ENCODE data around the gene WDFY3. TPM values are rescaled to one million over a fixed set of nuclear protein-coding genes. Genes with fewer than 3 reads are reported as not detected.

The WDFY3 gene
- total RNA-seq, 1 donor from 2014 or later, result 34.2 TPM

- intact Hi-C loops (cut with DNase I), result no loop called here
- ATAC-seq (ENCODE audit: poor library complexity) (no peak), DNase-seq (no peak)
These were observed 50.3 kb downstream of the WDFY3 start for GRCh38 chr4:84916227-84916626.

- no peak for DNase-seq
- ATAC-seq (ENCODE audit: poor library complexity), result peak; percentile 19
- intact Hi-C loops (cut with DNase I), result no loop called here
These were observed 51.1 kb downstream of the WDFY3 start for GRCh38 chr4:84915396-84915780.

- ATAC-seq (ENCODE audit: poor library complexity), result no peak
- intact Hi-C loops (cut with DNase I), result no loop called here
- no peak for DNase-seq
These were observed 51.6 kb downstream of the WDFY3 start for GRCh38 chr4:84914686-84915395.

GRCh38 chr4:84913176-84913575, 53.3 kb downstream of the WDFY3 start:
- intact Hi-C loops (cut with DNase I), result no loop called here
- no peak for DNase-seq

GRCh38 chr4:84912741-84913140, 53.7 kb downstream of the WDFY3 start:
- DNase-seq (no peak), ATAC-seq (ENCODE audit: poor library complexity) (no peak)
- intact Hi-C loops (cut with DNase I), result no loop called here

More at GRCh38 chr4:84913176-84913575, 53.3 kb downstream of the WDFY3 start:
- no peak for ATAC-seq (ENCODE audit: poor library complexity)

GRCh38 chr4:84908876-84909275, 57.6 kb downstream of the WDFY3 start:
- intact Hi-C loops (cut with DNase I), result no loop called here
- DNase-seq, result no peak
- no peak for ATAC-seq (ENCODE audit: poor library complexity)

- intact Hi-C loops (cut with DNase I), result no loop called here
- DNase-seq, result no peak
- peak; percentile 48 for ATAC-seq (ENCODE audit: poor library complexity)
These were observed 59.3 kb downstream of the WDFY3 start for GRCh38 chr4:84907145-84907544.

GRCh38 chr4:84905646-84906045, 60.8 kb downstream of the WDFY3 start:
- no peak for DNase-seq
- intact Hi-C loops (cut with DNase I), result no loop called here
- ATAC-seq (ENCODE audit: poor library complexity), result no peak

GRCh38 chr4:84901740-84902281, 64.7 kb downstream of the WDFY3 start:
- DNase-seq (no peak), ATAC-seq (ENCODE audit: poor library complexity) (peak; percentile 38)
- intact Hi-C loops (cut with DNase I), result no loop called here

- intact Hi-C loops (cut with DNase I), result no loop called here
These were observed 65.3 kb downstream of the WDFY3 start for GRCh38 chr4:84901173-84901572.

GRCh38 chr4:84899616-84900015, 66.9 kb downstream of the WDFY3 start:
- ATAC-seq (ENCODE audit: poor library complexity) (no peak), DNase-seq (no peak)
- intact Hi-C loops (cut with DNase I), result no loop called here

More at GRCh38 chr4:84901173-84901572, 65.3 kb downstream of the WDFY3 start:
- DNase-seq, result no peak
- no peak for ATAC-seq (ENCODE audit: poor library complexity)

- no peak for ATAC-seq (ENCODE audit: poor library complexity)
- intact Hi-C loops (cut with DNase I), result no loop called here
- DNase-seq, result no peak
These were observed 69.0 kb downstream of the WDFY3 start for GRCh38 chr4:84897516-84897915.

GRCh38 chr4:84895283-84895682, 71.2 kb downstream of the WDFY3 start:
- no peak for ATAC-seq (ENCODE audit: poor library complexity)
- intact Hi-C loops (cut with DNase I), result no loop called here

GRCh38 chr4:84894621-84895020, 71.9 kb downstream of the WDFY3 start:
- intact Hi-C loops (cut with DNase I), result no loop called here
- no peak for ATAC-seq (ENCODE audit: poor library complexity)
- DNase-seq, result no peak

More at GRCh38 chr4:84895283-84895682, 71.2 kb downstream of the WDFY3 start:
- DNase-seq, result no peak

GRCh38 chr4:84892950-84893349, 73.5 kb downstream of the WDFY3 start:
- no peak for DNase-seq
- intact Hi-C loops (cut with DNase I), result no loop called here
- ATAC-seq (ENCODE audit: poor library complexity), result no peak

- DNase-seq (no peak), ATAC-seq (ENCODE audit: poor library complexity) (peak; percentile 38)
- intact Hi-C loops (cut with DNase I), result no loop called here
These were observed 78.7 kb downstream of the WDFY3 start for GRCh38 chr4:84887824-84888223.

GRCh38 chr4:84879651-84880200, 86.8 kb downstream of the WDFY3 start:
- ATAC-seq (ENCODE audit: poor library complexity), result no peak
- no peak for DNase-seq
- intact Hi-C loops (cut with DNase I), result no loop called here

GRCh38 chr4:84878546-84878945, 87.9 kb downstream of the WDFY3 start:
- no peak for ATAC-seq (ENCODE audit: poor library complexity)
- DNase-seq, result no peak

GRCh38 chr4:84878090-84878489, 88.4 kb downstream of the WDFY3 start:
- intact Hi-C loops (cut with DNase I), result no loop called here
- ATAC-seq (ENCODE audit: poor library complexity), result no peak
- DNase-seq, result no peak

More at GRCh38 chr4:84878546-84878945, 87.9 kb downstream of the WDFY3 start:
- intact Hi-C loops (cut with DNase I), result no loop called here
